Smooth muscle cell of the brain vasculature (primary cell): ENCODE results near the gene CNDP2.

Experiments used
- DNase-seq: peaks from one replicate; pipeline ENCODE4 v3.0.0-alpha.2; 2012; ENCODE audit warnings: low read depth, low spot score

Gene CNDP2

GRCh38 chr18:74472312-74472711, 23.9 kb upstream of the CNDP2 start:
- DNase-seq, result no peak

DNA sequence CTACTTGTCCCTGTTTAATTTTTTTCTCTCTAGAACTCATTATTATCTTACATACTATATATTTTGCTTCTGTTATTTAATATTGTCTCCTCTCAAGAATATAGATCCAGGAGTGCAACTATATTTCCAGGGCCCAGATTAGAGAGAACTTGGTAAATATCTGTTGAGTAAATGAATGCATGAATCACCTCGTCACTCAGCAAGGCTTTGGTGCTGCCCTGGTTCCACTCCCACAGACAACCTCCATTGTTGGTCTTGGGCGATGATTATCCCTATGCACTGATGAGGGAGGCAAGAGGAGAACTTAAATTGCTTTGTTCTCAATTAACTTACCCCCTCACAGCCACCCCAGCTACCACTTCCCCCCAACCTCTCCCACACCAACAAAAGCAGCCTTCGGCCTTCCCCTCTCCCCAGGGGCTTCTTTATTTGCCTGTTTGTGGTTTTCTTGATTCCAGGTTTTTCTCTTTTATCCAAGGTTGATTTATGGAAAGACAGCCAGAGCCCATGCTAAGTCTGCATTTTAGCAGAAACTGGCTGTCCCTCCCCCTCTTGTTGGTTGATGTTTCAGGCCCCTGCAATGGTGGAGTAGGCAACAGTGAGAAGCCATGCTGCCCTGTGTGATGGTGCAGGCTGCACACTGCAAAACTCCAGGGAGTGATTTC, 22.1 kb upstream of the CNDP2 start:
- no peak for DNase-seq

DNA sequence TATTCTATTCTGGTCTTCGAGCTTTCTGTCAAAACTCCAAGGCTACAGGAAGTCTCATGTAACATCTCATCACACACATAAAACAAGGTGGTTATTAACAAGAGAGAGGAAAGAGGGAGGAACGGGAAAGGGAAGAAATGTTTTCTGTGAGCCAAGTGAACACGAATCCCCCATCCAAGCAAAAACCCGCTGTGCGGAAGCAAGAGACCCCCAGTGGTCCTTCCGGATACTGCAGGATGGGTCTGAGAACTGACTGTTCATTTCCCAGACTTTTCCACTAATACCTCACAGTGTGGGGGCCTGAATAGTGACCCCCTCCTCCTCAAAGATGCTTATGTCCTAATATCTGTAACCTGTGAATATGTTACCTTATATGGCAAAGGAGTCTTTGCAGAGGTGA, 20.0 kb upstream of the CNDP2 start:
- no peak for DNase-seq

- DNase-seq, result no peak
Observed at GRCh38 chr18:74477771-74478170, 18.4 kb upstream of the CNDP2 start.

GRCh38 chr18:74478316-74478715, 17.8 kb upstream of the CNDP2 start:
- DNase-seq, result no peak

DNA sequence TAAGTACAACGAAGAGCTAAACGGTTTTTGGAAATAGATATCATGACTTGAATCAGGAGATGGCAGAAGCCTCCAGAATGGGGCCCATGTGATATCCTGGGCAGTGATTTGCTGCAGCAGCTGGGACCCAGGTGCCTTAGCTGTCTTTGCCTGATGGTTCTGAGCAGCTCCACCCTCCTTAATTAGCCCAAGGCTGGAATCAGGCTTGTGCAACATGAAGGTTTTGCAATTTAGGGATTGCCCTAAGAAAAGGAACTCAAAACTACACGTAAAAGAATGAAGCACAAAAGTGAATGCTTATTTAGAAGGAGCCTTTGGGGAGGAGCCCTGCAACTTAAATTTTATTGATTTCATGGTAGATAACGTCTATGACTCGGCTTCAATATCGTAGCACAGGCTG, 17.3 kb upstream of the CNDP2 start:
- no peak for DNase-seq

- no peak for DNase-seq
Observed at GRCh38 chr18:74479486-74480148, 16.5 kb upstream of the CNDP2 start.

GRCh38 chr18:74480149-74480651, 16.0 kb upstream of the CNDP2 start:
- DNase-seq, result no peak

- DNase-seq, result no peak
Observed at GRCh38 chr18:74482697-74483096, 13.5 kb upstream of the CNDP2 start.

DNA sequence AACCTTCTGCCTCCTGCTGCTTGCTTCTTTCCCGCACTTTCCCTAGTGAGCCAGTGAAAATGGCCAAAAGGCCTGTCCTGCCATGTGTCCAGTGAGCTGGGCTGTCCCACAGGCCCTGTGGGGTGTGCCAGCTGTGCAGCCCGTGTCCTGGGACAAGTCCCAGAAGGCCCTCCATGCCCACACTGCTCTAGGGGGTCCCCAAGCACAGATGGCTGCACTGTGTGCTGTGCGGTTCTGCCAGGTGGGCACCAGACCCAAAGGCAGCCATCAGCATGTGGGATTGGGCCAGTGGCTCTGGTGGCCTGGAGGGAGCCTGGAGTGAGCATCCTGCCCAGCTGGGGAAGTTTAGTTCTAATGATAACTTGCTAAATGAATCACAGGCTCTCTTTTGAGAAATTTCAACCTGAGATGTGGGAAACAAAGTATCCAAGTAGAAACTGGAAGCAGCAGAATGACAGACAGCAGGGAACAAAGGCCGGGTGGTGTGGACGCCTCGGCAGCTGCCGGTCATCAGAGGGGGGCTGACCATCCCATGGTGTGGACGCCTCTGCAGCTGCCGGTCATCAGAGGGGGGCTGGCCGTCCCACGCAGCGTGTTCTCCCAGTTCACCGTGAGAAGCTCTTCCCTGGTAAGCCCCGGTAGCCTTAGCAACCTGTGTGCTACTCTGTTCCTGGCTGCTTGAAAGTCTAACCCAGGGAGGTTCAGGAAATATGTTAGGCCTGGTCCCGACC, 9.9 kb upstream of the CNDP2 start:
- DNase-seq, result no peak

GRCh38 chr18:74488354-74488753, 7.8 kb upstream of the CNDP2 start:
- DNase-seq, result no peak

- DNase-seq, result no peak
Observed at GRCh38 chr18:74488864-74489263, 7.3 kb upstream of the CNDP2 start.

GRCh38 chr18:74489676-74490075, 6.5 kb upstream of the CNDP2 start:
- no peak for DNase-seq

- no peak for DNase-seq
Observed at GRCh38 chr18:74492259-74492658, 3.9 kb upstream of the CNDP2 start.

DNA sequence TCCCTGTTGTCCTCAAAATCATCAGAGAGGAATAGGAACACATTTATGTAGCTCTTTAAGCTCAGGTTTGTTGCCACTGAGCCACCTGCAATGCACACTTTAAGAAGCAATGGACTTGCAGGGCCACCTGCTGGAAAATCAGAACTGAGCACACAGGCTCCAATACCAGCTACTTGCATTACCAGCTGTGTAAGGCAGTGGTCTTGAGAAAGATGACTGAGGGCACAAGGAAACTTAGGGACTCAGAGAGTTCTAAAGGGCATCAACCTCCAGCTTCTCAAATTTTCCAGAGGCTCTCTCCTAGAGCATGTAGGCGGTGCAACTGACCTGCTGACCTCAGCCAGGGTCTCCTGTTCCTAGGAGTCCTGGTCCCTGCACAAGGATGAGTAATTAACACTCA, 2.5 kb upstream of the CNDP2 start:
- DNase-seq, result no peak

- no peak for DNase-seq
Observed at GRCh38 chr18:74494514-74494913, 1.6 kb upstream of the CNDP2 start.

DNA sequence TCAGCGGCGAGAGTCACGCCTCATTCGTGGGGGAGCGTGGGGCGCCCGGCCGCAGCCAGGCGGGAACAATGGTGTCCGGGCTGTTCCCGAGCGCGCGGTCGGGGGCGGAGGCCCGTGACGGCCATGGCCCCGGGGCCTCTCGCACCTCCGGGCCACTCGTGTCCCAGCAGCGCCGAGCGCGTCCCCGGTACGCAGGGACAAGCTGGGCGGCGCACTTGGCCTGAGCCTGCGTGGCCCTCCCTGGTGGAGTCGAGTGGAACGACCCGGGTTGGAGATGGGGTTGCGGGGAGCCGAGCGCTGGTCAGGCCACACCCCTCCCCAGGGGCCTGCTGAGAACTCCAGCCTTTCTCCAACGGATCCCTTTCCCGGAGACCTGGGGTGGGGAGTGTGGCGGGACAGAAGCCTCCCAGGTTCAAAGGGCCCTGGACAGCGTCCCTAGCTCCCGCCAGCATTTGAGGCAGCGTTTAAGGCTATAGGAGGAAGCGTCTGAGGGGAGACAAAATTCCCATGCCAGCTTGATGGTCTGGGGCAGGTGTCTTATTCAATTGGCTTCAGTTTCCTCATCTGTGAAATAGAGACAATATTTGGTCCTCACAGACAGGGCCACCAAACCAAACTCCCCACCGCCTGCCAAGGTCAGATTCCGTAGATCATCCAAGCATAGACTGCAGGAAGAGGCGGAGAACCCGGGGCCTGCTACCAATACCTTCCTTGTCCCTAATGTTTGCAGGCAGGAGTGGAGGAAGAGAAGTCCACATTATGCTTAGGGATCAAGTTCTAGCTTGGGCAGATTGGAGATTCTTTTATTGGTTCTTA, 553 bp downstream of the CNDP2 start:
- DNase-seq, result no peak

GRCh38 chr18:74497324-74497676, 1.1 kb downstream of the CNDP2 start:
- DNase-seq, result no peak

DNA sequence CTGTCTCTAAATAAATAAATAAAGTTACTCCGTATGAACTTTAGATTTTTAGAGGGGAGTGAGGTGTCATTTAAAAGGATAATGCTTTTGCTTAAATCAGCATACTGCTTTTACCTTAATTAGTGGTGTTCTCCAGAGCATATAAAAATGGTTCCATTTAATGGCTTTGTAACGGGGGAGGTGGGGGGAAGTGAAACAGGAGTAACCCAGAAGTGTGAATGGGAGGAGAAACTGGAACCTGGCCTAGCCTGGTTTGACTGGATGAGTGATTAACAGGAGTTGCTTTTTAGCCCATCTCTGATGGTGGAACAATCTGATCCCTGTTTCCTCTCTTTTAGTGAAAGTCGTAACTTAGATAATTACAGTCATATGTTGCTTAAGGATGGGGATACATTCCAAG, 1.6 kb downstream of the CNDP2 start:
- no peak for DNase-seq

- no peak for DNase-seq
Observed at GRCh38 chr18:74498712-74499627, 2.8 kb downstream of the CNDP2 start.

GRCh38 chr18:74499633-74500032, 3.5 kb downstream of the CNDP2 start:
- DNase-seq, result no peak
